GM20000 (cell line): ENCODE data around the gene CHRNA4.

Experiments
- DNase-seq: peaks from one replicate; pipeline ENCODE4 v3.0.0; 2012; ENCODE audit warnings: low spot score
- TF ChIP-seq, protein P1 (sequence below): IDR thresholded peaks from 2 replicates; pipeline ENCODE4 v1.5.1; 2012; ENCODE audit warnings: mild to moderate bottlenecking, control low read depth; ENCODE audit errors: extremely low read depth, missing control alignments

CHRNA4 gene

DNA sequence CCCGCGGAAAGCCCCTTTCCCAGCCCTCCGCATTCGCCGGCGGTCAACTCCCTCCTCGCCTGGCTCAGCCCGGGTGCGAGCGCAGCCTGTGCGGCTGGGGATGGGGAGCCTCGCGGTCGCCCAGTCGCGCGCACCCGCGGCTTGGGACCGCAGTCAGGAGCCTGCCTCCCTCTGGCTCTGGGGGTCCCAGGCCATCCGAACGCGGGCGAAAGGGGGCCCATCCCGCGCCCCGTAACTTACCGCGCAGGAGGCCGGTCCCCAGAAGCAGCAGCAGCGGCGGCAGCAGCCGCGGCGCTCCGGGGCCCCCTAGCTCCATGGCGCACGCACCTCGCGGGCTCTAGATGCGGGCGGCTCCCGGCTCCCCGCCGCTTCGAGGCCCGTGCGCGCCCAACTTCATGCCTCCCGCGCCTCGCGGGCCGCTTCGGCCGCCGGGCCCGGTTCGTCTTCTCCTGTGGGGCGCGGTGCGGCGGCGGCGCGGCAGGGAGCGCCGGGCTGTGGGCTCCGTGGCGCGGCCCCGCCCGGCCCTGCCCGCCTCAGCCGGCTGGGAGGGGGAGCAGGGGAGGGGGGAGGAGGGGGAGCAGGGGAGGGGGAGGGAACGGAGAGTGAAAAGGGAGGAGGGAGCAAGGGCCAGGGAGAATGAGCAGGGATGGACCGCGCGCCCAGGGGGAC is at the start of gene CHRNA4:
Gene CHRNA4 (minus strand): TSS at position 500 of the 669 bp plus-strand sequence. CDS start 184 bp downstream, at position 316.
- TF ChIP-seq, protein P1, sequence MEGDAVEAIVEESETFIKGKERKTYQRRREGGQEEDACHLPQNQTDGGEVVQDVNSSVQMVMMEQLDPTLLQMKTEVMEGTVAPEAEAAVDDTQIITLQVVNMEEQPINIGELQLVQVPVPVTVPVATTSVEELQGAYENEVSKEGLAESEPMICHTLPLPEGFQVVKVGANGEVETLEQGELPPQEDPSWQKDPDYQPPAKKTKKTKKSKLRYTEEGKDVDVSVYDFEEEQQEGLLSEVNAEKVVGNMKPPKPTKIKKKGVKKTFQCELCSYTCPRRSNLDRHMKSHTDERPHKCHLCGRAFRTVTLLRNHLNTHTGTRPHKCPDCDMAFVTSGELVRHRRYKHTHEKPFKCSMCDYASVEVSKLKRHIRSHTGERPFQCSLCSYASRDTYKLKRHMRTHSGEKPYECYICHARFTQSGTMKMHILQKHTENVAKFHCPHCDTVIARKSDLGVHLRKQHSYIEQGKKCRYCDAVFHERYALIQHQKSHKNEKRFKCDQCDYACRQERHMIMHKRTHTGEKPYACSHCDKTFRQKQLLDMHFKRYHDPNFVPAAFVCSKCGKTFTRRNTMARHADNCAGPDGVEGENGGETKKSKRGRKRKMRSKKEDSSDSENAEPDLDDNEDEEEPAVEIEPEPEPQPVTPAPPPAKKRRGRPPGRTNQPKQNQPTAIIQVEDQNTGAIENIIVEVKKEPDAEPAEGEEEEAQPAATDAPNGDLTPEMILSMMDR = no peak
- DNase-seq = no peak

GRCh38 chr20:63409834-63410435 is 48.8 kb upstream of the CHRNA4 start:
- TF ChIP-seq, protein P1 = no peak
- DNase-seq = no peak

- TF ChIP-seq, protein P1 = no peak
- no peak for DNase-seq
These were observed 48.1 kb upstream of the CHRNA4 start for GRCh38 chr20:63409066-63409833.

GRCh38 chr20:63408684-63409046 is 47.5 kb upstream of the CHRNA4 start:
- TF ChIP-seq, protein P1 = no peak
- DNase-seq = no peak

GRCh38 chr20:63407928-63408683 is 47.0 kb upstream of the CHRNA4 start:
- DNase-seq = no peak
- TF ChIP-seq, protein P1 = no peak

DNA sequence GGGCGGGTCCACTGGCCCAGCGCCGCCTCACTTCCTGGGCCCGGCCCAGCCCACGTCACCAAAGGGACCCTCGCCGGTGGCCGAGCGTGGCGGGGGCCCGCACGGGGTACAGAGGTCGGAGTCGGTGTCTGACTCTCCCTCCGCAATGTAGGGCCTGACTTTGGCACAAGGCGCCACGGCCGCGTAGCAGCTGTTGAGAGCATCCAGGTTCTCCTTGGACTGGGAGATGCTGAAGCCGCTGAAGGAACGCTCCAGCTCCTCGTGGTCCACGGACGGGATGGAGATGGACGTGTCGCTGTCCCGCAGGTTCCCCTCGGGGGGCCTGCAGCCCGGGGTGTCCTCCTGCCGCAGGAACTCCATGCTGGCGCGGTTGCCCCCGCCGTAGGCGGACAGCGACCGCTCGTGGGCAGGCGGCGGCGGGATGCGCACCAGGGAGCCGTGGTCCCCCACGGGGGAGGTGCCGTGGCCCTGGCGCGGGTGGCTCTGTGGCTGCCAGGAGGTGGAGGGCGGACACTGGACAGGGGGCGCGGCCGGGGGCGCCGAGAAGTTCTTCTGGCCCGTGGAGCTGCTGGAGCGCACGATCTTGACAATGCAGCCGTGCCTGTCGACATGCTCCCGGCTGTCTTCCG is 45.6 kb upstream of the CHRNA4 start:
- TF ChIP-seq, protein P1 = no peak
- no peak for DNase-seq
